NB4 (cell line): ENCODE data around the gene CC2D1A.

Experiments used
- DNase-seq: peaks from one replicate; pipeline ENCODE4 v3.0.0; 2010; ENCODE audit warnings: low read depth
- H3K4me3 ChIP-seq: one replicate; pipeline ENCODE4 v1.5.1; 2011; ENCODE audit warnings: mild to moderate bottlenecking, low read depth, low read length, moderate library complexity
- MYC ChIP-seq: IDR thresholded peaks from 2 replicates; pipeline ENCODE4 v1.6.1; 2011; ENCODE audit warnings: low read depth, low read length
- POLR2A ChIP-seq: IDR thresholded peaks from 2 replicates; pipeline ENCODE4 v1.6.1; 2011; ENCODE audit warnings: mild to moderate bottlenecking; ENCODE audit not compliant: insufficient read length; ENCODE audit errors: extremely low read depth
- TF ChIP-seq, protein P1 (sequence below): IDR thresholded peaks from one replicate; pipeline ENCODE4 v1.5.1; 2012; ENCODE audit warnings: low read depth, low read length
- TF ChIP-seq, protein P2 (sequence below): IDR thresholded peaks from 2 replicates; pipeline ENCODE4 v1.6.1; 2011; ENCODE audit warnings: low read depth, low read length

The CC2D1A gene

DNA sequence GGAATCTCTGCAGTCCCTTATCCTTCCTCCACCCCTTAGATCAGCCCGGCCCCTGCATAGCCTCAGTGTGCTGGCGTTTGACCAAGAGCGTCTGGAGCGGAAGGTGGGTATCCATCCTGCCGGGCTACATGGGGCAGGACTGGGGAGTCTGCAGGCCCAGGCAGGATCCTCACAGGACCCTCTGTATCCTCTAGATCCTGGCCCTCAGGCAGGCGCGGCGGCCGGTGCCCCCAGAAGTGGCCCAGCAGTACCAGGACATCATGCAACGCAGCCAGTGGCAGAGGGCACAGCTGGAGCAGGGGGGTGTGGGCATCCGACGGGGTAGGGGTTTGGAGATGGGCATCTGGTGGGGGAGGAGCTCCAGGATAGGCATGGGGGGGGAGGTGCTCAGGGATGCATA, 23.3 kb downstream of the CC2D1A start:
- no peak for DNase-seq
- no peak for TF ChIP-seq POLR2A
- TF ChIP-seq, protein P1, sequence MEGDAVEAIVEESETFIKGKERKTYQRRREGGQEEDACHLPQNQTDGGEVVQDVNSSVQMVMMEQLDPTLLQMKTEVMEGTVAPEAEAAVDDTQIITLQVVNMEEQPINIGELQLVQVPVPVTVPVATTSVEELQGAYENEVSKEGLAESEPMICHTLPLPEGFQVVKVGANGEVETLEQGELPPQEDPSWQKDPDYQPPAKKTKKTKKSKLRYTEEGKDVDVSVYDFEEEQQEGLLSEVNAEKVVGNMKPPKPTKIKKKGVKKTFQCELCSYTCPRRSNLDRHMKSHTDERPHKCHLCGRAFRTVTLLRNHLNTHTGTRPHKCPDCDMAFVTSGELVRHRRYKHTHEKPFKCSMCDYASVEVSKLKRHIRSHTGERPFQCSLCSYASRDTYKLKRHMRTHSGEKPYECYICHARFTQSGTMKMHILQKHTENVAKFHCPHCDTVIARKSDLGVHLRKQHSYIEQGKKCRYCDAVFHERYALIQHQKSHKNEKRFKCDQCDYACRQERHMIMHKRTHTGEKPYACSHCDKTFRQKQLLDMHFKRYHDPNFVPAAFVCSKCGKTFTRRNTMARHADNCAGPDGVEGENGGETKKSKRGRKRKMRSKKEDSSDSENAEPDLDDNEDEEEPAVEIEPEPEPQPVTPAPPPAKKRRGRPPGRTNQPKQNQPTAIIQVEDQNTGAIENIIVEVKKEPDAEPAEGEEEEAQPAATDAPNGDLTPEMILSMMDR = no peak

DNA sequence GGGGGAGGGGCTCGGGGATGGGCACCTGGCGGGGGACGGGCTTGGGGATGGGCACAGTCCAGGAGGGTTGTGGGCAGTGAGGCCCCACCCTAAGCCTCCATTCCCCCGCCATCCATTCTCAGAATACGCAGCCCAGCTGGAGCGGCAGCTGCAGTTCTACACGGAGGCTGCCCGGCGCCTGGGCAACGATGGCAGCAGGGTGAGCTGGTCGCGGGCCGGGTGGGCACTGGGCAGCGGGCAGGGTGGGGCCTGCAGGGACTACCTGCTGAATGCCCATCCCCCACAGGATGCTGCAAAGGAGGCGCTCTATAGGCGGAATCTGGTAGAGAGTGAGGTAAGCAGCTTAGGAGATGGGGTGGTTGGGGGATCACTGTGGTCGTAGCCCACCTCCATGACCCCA, 24.0 kb downstream of the CC2D1A start:
- TF ChIP-seq MYC (no peak), POLR2A (no peak)
- TF ChIP-seq, protein P1 = no peak
- TF ChIP-seq, protein P2, sequence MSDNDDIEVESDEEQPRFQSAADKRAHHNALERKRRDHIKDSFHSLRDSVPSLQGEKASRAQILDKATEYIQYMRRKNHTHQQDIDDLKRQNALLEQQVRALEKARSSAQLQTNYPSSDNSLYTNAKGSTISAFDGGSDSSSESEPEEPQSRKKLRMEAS = no peak
- no peak overlapping the region for H3K4me3 ChIP-seq
- no peak for DNase-seq

More for the DNA sequence above, 23.3 kb downstream of the CC2D1A start:
- H3K4me3 ChIP-seq = no peak overlapping the region

DNA sequence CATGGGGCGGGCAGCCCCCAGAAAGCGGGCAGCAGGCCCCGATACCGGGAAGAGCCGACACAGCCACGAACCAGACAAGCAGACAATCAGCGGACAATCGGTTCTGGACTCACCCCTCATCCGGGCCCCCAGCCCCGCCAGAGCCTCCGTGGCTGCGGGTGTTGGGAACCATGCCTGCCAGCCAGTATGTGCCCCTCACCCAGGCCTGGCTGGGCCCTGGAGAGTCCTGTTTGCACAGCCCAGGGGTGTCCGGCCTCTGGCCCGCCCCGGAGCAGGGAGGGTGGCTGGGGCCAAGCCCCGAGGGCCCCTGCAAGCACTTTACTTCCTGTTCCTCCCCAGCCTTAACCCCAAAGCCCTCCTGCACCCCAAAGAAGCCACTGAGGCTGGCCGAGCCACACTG, 24.4 kb downstream of the CC2D1A start:
- TF ChIP-seq, protein P2 = no peak
- TF ChIP-seq POLR2A (no peak), MYC (no peak)
- TF ChIP-seq, protein P1 = no peak
- H3K4me3 ChIP-seq = no peak overlapping the region
- no peak for DNase-seq

DNA sequence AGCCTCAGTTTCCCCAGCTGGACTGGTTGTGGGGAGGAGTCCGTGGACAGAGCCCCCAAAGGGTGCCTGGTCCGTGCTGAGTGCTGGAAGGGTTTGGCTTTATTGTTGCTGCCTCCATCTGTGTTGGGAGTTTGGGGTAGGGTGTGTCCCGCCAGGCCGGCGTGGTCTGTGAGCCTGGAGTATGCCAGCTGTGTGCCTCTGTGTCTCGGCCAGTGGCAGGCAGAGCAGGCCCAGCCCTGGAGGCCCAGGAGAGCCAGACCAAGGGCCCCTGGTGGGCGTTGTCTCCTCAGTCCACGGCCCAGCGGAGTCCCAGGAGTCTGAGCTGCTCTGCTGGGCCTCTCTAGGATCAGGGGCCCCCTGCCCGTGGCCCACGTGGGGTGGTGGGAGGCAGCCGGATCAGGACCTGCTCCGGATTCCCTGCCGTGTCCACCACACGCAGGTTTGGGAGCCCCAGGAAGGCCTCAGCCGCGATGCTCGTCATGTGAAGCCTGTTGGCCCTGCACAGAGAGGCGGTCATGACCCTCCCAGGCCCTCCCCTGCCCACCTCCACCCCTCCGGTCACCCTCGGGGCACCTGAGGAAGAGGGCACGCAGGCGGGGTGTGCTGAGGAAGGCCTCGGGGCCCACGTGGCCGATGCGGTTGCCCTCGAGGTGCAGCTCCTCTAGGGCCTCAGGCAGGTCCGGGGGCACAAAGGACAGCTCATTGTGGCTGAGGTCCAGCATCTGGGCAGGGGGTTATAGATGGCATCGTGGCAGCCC, 25.6 kb downstream of the CC2D1A start:
- DNase-seq = no peak
- no peak overlapping the region for H3K4me3 ChIP-seq
- TF ChIP-seq, protein P2 = no peak
- no peak for TF ChIP-seq POLR2A
- TF ChIP-seq MYC = no peak

DNA sequence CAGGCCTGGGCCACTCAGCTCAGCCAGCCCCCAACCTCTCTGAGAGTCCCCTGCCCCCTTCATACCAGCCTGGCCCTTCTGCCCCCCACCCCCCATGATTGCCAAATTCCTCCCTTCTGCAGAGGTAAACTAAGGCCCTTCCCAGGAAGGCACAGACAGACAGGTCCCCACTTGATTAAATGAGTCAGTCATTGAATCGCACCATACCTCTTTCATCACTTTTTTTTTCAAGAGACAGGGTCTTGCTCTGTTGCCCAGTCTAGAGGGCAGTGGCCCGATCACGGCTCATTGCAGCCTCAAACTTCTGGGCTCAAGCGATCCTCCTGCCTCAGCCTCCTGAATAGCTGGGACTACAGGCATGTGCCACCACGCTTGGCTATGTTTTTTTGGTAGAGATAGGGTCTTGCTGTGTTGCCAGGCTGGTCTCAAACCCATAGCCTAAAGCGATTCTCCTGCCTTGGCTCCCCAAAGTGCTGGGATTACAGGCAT, 26.2 kb downstream of the CC2D1A start:
- TF ChIP-seq, protein P1 = no peak
- no peak for TF ChIP-seq MYC
- TF ChIP-seq, protein P2 = no peak
- no peak for TF ChIP-seq POLR2A
- no peak for DNase-seq
- no peak overlapping the region for H3K4me3 ChIP-seq

DNA sequence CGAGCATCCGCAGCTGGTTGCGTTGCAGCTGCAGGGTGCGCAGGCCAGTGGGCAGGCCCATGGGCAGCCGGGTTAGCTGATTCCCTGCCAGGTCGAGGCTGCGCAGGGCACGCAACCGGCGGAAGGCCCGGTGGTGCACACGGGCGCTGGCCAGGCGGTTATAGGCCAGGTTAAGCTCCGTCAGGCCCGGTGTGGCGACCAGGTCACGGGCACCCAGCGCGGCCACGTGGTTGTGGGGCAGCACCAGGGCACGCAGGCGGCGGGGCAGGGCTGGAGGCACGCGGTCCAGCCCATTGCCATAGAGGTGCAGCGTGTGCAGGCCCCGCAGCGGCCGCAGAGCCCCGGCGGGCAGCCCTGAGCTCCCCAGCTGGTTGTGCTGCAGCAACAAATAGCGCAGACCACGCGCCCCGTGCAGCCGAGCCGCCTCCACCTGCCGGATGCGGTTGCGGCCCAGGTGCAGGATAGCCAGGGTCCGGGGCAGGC, 27.0 kb downstream of the CC2D1A start:
- DNase-seq = no peak
- H3K4me3 ChIP-seq = no peak overlapping the region
- TF ChIP-seq, protein P1 = no peak
- TF ChIP-seq, protein P2 = no peak
- TF ChIP-seq MYC (no peak), POLR2A (no peak)
